H1 (cell line): Measurements from ENCODE around the gene ZNF254. TPM values are rescaled to one million over a fixed set of nuclear protein-coding genes. Genes with fewer than 3 reads are reported as not detected.

Source experiments
- CTCF ChIA-PET: fragments of 300-600 bp; sonication (Branson Sonifier 250); formaldehyde crosslinking; loops from one replicate; lab custom pipeline; 2021; ENCODE audit not compliant: partially characterized antibody; lab: Charles Lee
- POLR2A ChIA-PET: fragments of 300-600 bp; sonication (Branson Sonifier 250); formaldehyde crosslinking; loops from one replicate; lab custom pipeline; 2021; ENCODE audit warnings: inconsistent platforms; ENCODE audit not compliant: partially characterized antibody; lab: Charles Lee
- DNase-seq, 2 experiments: peaks; one replicate each; pipeline versions ENCODE4 v3.0.0 to v3.0.0-alpha.2; 2010 to 2022; ENCODE audit warnings: low spot score in 2 of 2, low read depth in 1 of 2, mixed read lengths in 1 of 2
- FAIRE-seq: peaks from 2 replicates; lab custom pipeline; 2011; peaks lifted over from hg19 to GRCh38; lab: Jason Lieb, UNC
- H2AFZ ChIP-seq: 2 replicates; pipeline ENCODE4 v1.8.1; 2012; ENCODE audit warnings: low read length, inconsistent platforms
- H2AK5ac ChIP-seq: 2 replicates; pipeline ENCODE4 v1.6.1; 2013; ENCODE audit warnings: low read depth, low read length
- H2BK120ac ChIP-seq: replicated peaks from 2 replicates; pipeline ENCODE3; 2013; ENCODE audit warnings: low read depth, low read length, inconsistent platforms
- H2BK12ac ChIP-seq: 2 replicates; pipeline ENCODE4 v1.6.1; 2013; ENCODE audit warnings: low read depth, low read length
- H2BK15ac ChIP-seq: 2 replicates; pipeline ENCODE4 v1.6.1; 2013; ENCODE audit warnings: low read length
- H2BK20ac ChIP-seq: 2 replicates; pipeline ENCODE4 v1.6.1; 2013; ENCODE audit warnings: low read length
- H2BK5ac ChIP-seq: 2 replicates; pipeline ENCODE4 v1.6.1; 2013; ENCODE audit warnings: low read depth, low read length
- H3K14ac ChIP-seq: 2 replicates; pipeline ENCODE4 v1.6.1; 2013; ENCODE audit warnings: inconsistent platforms; ENCODE audit not compliant: insufficient read length
- H3K18ac ChIP-seq: 2 replicates; pipeline ENCODE4 v1.6.1; 2013; ENCODE audit warnings: low read length; ENCODE audit errors: extremely low read depth
- H3K23ac ChIP-seq: 2 replicates; pipeline ENCODE4 v1.6.1; 2013; ENCODE audit warnings: inconsistent platforms; ENCODE audit not compliant: insufficient read length
- H3K23me2 ChIP-seq: 2 replicates; pipeline ENCODE4 v1.6.1; 2013; ENCODE audit warnings: low read depth, low read length
- H3K27ac ChIP-seq: 2 replicates; pipeline ENCODE4 v1.6.1; 2011; ENCODE audit warnings: low read depth, low read length, inconsistent platforms
- H3K27me3 ChIP-seq, 4 experiments: replicated peaks in 1 of 4; 1 replicate in 1 of 4; 2 replicates in 3 of 4; pipeline versions ENCODE4 v1.6.1 to v1.8.1; 2011 to 2013; ENCODE audit warnings: low read length in 3 of 4, mild to moderate bottlenecking in 3 of 4, inconsistent platforms in 2 of 4, mixed read lengths in 2 of 4, moderate library complexity in 1 of 4; ENCODE audit not compliant: control insufficient read depth in 3 of 4, insufficient read depth in 3 of 4; ENCODE audit errors: extremely low read depth in 1 of 4
- H3K36me3 ChIP-seq, 4 experiments: 2 replicates each; pipeline versions ENCODE4 v1.6.1 to v1.8.1; 2011 to 2013; ENCODE audit warnings: mild to moderate bottlenecking in 4 of 4, low read length in 3 of 4, moderate library complexity in 2 of 4, control low read depth in 1 of 4, inconsistent platforms in 1 of 4; ENCODE audit not compliant: insufficient read depth in 4 of 4, control insufficient read depth in 2 of 4
- H3K4ac ChIP-seq: replicated peaks from 2 replicates; pipeline ENCODE3; 2013; ENCODE audit warnings: low read length, low read depth, mixed read lengths, inconsistent platforms; ENCODE audit not compliant: insufficient read length
- H3K4me1 ChIP-seq, 4 experiments: replicated peaks in 1 of 4; 1 replicate in 1 of 4; 2 replicates in 3 of 4; pipeline versions ENCODE4 v1.6.1 to v1.8.1; 2011 to 2013; ENCODE audit warnings: low read length in 3 of 4, inconsistent platforms in 2 of 4, mixed read lengths in 1 of 4; ENCODE audit not compliant: insufficient read depth in 4 of 4, control insufficient read depth in 3 of 4
- H3K4me2 ChIP-seq, 2 experiments: 2 replicates each; pipeline versions ENCODE4 v1.6.1 to v1.8.1; 2011 to 2013; ENCODE audit warnings: low read depth in 2 of 2, low read length in 2 of 2, control low read depth in 1 of 2, inconsistent platforms in 1 of 2, mild to moderate bottlenecking in 1 of 2; ENCODE audit not compliant: insufficient read depth in 1 of 2
- H3K4me3 ChIP-seq, 4 experiments: fragments of 200-600, 300-600 bp in 1 of 4; sonication (generic), shearing (Covaris generic), sonication (Bioruptor Twin) in 1 of 4; 2 replicates each; pipeline versions ENCODE4 v1.5.1 to v1.8.1; 2011 to 2016; ENCODE audit warnings: low read length in 4 of 4, low read depth in 3 of 4, control low read depth in 2 of 4, inconsistent platforms in 2 of 4, mild to moderate bottlenecking in 2 of 4, mixed read lengths in 1 of 4, moderate library complexity in 1 of 4; ENCODE audit not compliant: insufficient read depth in 2 of 4; ENCODE audit errors: extremely low read depth in 1 of 4
- H3K56ac ChIP-seq: replicated peaks from 2 replicates; pipeline ENCODE3; 2013; ENCODE audit warnings: low read depth, mild to moderate bottlenecking, mixed read lengths, low read length, inconsistent platforms; ENCODE audit not compliant: insufficient read length
- H3K79me1 ChIP-seq: 2 replicates; pipeline ENCODE4 v1.6.1; 2013; ENCODE audit warnings: low read depth, low read length, control low read depth
- H3K79me2 ChIP-seq, 2 experiments: 2 replicates each; pipeline versions ENCODE4 v1.6.1 to v1.8.1; 2012 to 2013; ENCODE audit warnings: low read length in 2 of 2, mild to moderate bottlenecking in 2 of 2, inconsistent platforms in 1 of 2; ENCODE audit not compliant: insufficient read depth in 2 of 2, control insufficient read depth in 1 of 2
- H3K9ac ChIP-seq, 4 experiments: replicated peaks in 1 of 4; 1 replicate in 1 of 4; 2 replicates in 3 of 4; pipeline versions ENCODE4 v1.6.1 to v1.8.1; 2011 to 2013; ENCODE audit warnings: low read depth in 3 of 4, low read length in 3 of 4, control low read depth in 2 of 4, mild to moderate bottlenecking in 2 of 4, moderate library complexity in 2 of 4, inconsistent platforms in 1 of 4; ENCODE audit errors: extremely low read depth in 1 of 4
- H3K9me3 ChIP-seq, 2 experiments: 2 replicates each; pipeline versions ENCODE4 v1.6.1 to v1.8.1; 2012 to 2013; ENCODE audit warnings: mild to moderate bottlenecking in 2 of 2, moderate library complexity in 2 of 2, control low read depth in 1 of 2, inconsistent platforms in 1 of 2, low read depth in 1 of 2, low read length in 1 of 2, mixed read lengths in 1 of 2; ENCODE audit not compliant: insufficient read depth in 2 of 2
- H4K20me1 ChIP-seq, 2 experiments: replicated peaks in 1 of 2; 2 replicates each; pipeline versions ENCODE3 to v1.8.1; 2011 to 2013; ENCODE audit warnings: inconsistent platforms in 2 of 2, low read length in 2 of 2, mild to moderate bottlenecking in 1 of 2; ENCODE audit not compliant: insufficient read depth in 2 of 2, control insufficient read depth in 1 of 2
- H4K5ac ChIP-seq: 2 replicates; pipeline ENCODE4 v1.6.1; 2013; ENCODE audit warnings: low read length, low read depth, mixed read lengths, inconsistent platforms; ENCODE audit not compliant: insufficient read length
- H4K8ac ChIP-seq: 2 replicates; pipeline ENCODE4 v1.8.0; 2013; ENCODE audit warnings: mild to moderate bottlenecking, moderate library complexity, low read length, inconsistent platforms; ENCODE audit not compliant: insufficient read depth; ENCODE audit errors: extremely low read depth
- H4K91ac ChIP-seq: replicated peaks from 2 replicates; pipeline ENCODE3; 2013; ENCODE audit warnings: low read length, mixed read lengths, inconsistent platforms; ENCODE audit not compliant: insufficient read length
- HDAC6 ChIP-seq: IDR thresholded peaks from one replicate; pipeline ENCODE4 v1.7.1; 2012; ENCODE audit warnings: low read depth, mild to moderate bottlenecking, inconsistent platforms, low read length, moderate library complexity
- TAF7 ChIP-seq: optimal IDR thresholded peaks from 2 replicates; pipeline ENCODE3; 2011; ENCODE audit warnings: low read depth, mild to moderate bottlenecking, inconsistent platforms, low read length, moderate library complexity, borderline replicate concordance
- TBP ChIP-seq: IDR thresholded peaks from 2 replicates; pipeline ENCODE4 v1.6.1; 2011; ENCODE audit warnings: low read depth, low read length, improper control_type of control experiment
- YY1 ChIP-seq: IDR thresholded peaks from 2 replicates; pipeline ENCODE4 v1.6.1; 2011; ENCODE audit warnings: low read depth, mild to moderate bottlenecking, low read length
- WGBS, 2 experiments: shearing (Covaris generic) in 1 of 2; methylation state at CpG; one replicate each; pipeline versions ENCODE4 v1.1.6 to v1.1.7; 2013 to 2015; ENCODE audit warnings: low lambda C conversion rate in 2 of 2, mixed read lengths in 2 of 2, inconsistent platforms in 1 of 2, low coverage in 1 of 2, missing lambda C conversion rate in 1 of 2; ENCODE audit not compliant: insufficient replicate concordance in 2 of 2, insufficient coverage in 1 of 2, insufficient read length in 1 of 2; ENCODE audit errors: extremely low coverage in 1 of 2, missing lambda C conversion rate in 1 of 2; 5-methylcytosine and 5-hydroxymethylcytosine counted together
- polyA plus RNA-seq, 7 experiments: library from polyadenylated mRNA; depleted of rRNA in 3 of 7; stranded (reverse) in 5 of 7; unstranded in 2 of 7; fragments of >200 nt in 5 of 7; fragments of 200-250 nt in 2 of 7; gene quantifications; 1 replicate in 5 of 7; 2 replicates in 1 of 7; 4 replicates in 1 of 7; pipeline versions ENCODE4 v1.2.1 to v1.2.3, GENCODE V29; 2011 to 2013; ENCODE audit warnings: missing spikeins in 2 of 7, mixed read lengths in 2 of 7
- total RNA-seq: library from RNA; stranded (reverse); fragmentation: NEBNext Ultra II Directional; extraction: Animal tissue kit (Norgen Biotek cat#: 25700); gene quantifications from 2 replicates; pipeline ENCODE4 v1.2.1, GENCODE V29; 2021

ZNF254 gene
- total and polyA plus RNA-seq, 2 of the 8 experiments (the other 6 are each of a cell fraction or from before 2014, with no cell fraction given), result 4.4 to 22.0 TPM

DNA sequence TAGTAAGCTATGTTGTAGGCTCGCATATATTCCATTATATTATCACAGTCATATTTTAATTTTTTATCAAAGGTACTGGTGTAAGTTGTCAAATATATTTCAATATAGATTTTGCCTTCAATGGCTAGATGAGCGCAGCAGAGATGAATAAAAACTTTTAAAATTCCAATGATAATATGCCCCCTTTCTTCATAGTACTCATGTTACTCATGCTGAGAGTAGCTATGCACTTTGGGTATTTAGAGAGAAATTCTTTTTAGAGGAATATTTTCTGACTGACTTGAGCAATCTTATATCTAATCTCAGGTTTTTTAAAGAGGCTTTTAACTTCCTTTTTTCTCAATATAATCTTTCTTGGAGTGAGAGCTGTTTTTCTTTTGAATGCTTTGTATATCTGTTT, 11.4 kb downstream of the ZNF254 start:
- Histone ChIP-seq H3K36me3 (no peaks in the 10 kb centered on the region), H4K5ac (no peak overlapping the region), H3K23ac (no peak overlapping the region), H3K9ac (no peak overlapping the region), H2BK15ac (no peak overlapping the region), H2BK120ac (no peak overlapping the region), H3K79me2 (peaks cover 0 to 53% of the 10 kb centered on the region in 2 experiments; a peak in 2 of 4 replicates), H3K23me2 (no peaks in the 10 kb centered on the region), H3K56ac (no peak overlapping the region), H3K14ac (no peak overlapping the region), H3K4me1 (no peaks in the 10 kb centered on the region; a peak in 1 of 7 replicates), H4K8ac (no peak overlapping the region), H3K4me3 (no peak overlapping the region), H2BK12ac (no peak overlapping the region), H3K18ac (no peak overlapping the region), H2BK20ac (no peak overlapping the region), H3K27ac (no peak overlapping the region), H2AFZ (no peak overlapping the region), H3K27me3 (no peaks in the 10 kb centered on the region), H3K4ac (no peak overlapping the region), H3K79me1 (no peaks in the 10 kb centered on the region), H4K20me1 (peaks cover 2 to 3% of the 10 kb centered on the region in 2 experiments), H4K91ac (no peak overlapping the region), H2BK5ac (no peak overlapping the region), H3K9me3 (no peaks in the 10 kb centered on the region), H2AK5ac (no peak overlapping the region), H3K4me2 (no peak overlapping the region)
- TF ChIP-seq TBP, result no peak
- TF ChIP-seq TAF7, result no peak
- TF ChIP-seq HDAC6, result no peak
- no peak for TF ChIP-seq YY1
- FAIRE-seq (no peak), DNase-seq (no peak)
- ChIA-PET CTCF (interaction anchor here (0.6 kb wide), 1 partner anchor 21 kb away, joined by 3 read pairs; no protein-coding TSS in a partner anchor), POLR2A (interaction anchor here (0.8 to 4.3 kb wide), 5 partner anchors 9 to 64 kb away, joined by 3 to 23 read pairs (median 3); partner anchors contain the start of gene ZNF254)
- 98% methylated on average over 2 of the region's 2 CpGs; no CpG with 5 or more reads in 1 of the 2 experiments for WGBS, 2 experiments
